A549 (cell line): ENCODE measurements around the gene GNAI2. TPM values are rescaled to one million over a fixed set of nuclear protein-coding genes. Genes with fewer than 3 reads are reported as not detected.
A peak's percentile ranks its signal among the peaks of the same experiment; 100 is the strongest.

Source experiments
- ATAC-seq, 2 experiments: fragments of 200-7000 bp in 1 of 2; fragments of >200 bp in 1 of 2; cut with Nextera tagmentation in 1 of 2; cut with Tn5 transposase in 1 of 2; 3 replicates each; pipeline versions ENCODE4 v1.8.0 to v1.9.1; 2018 to 2020; ENCODE audit warnings: mild to moderate bottlenecking in 1 of 2, moderate library complexity in 1 of 2
- CTCF ChIA-PET: fragments of 300-600 bp; sonication (Branson Sonifier 250); formaldehyde crosslinking; extraction: SDS; loops from one replicate; lab custom pipeline; 2021; ENCODE audit warnings: antibody characterized with exemption, inconsistent platforms; lab: Yijun Ruan, JAX
- POLR2A ChIA-PET: fragments of 350-600 bp; formaldehyde crosslinking; extraction: SDS; loops from one replicate; lab custom pipeline; 2021; ENCODE audit warnings: antibody characterized with exemption, inconsistent platforms; lab: Yijun Ruan, JAX
- DNase-seq, 2 experiments: peaks; one replicate each; pipeline versions ENCODE4 v3.0.0 to v3.0.0-alpha.2; 2011 to 2016; ENCODE audit warnings: low read depth in 1 of 2, low spot score in 1 of 2
- FAIRE-seq: peaks from 2 replicates; lab custom pipeline; 2011; peaks lifted over from hg19 to GRCh38; lab: Jason Lieb, UNC
- H3K27ac ChIP-seq, 2 experiments: fragments of >200 bp; sonication (Bioruptor Twin); formaldehyde crosslinking; 3 replicates each; pipeline ENCODE4 v1.5.1; 2016 to 2017
- H3K4me1 ChIP-seq: fragments of >200 bp; sonication (Bioruptor Twin); formaldehyde crosslinking; 3 replicates; pipeline ENCODE4 v1.6.1; 2016
- H3K4me2 ChIP-seq: fragments of >200 bp; sonication (Bioruptor Twin); formaldehyde crosslinking; 3 replicates; pipeline ENCODE4 v1.6.1; 2016
- H3K4me3 ChIP-seq: fragments of >200 bp; sonication (Bioruptor Twin); formaldehyde crosslinking; 3 replicates; pipeline ENCODE4 v1.5.1; 2016
- H3K9me3 ChIP-seq: fragments of >200 bp; sonication (Bioruptor Twin); formaldehyde crosslinking; 3 replicates; pipeline ENCODE4 v1.6.1; 2016
- CEBPB ChIP-seq, 2 experiments: fragments of >200 bp in 1 of 2; sonication (Bioruptor Twin) in 1 of 2; formaldehyde crosslinking in 1 of 2; IDR thresholded peaks; 2 replicates each; pipeline ENCODE4 v1.6.1; 2012 to 2016
- CHD2 ChIP-seq: fragments of 150-350 bp; IDR thresholded peaks from 2 replicates; pipeline ENCODE4 v1.6.1; 2014; ENCODE audit warnings: low read length; ENCODE audit not compliant: partially characterized antibody
- CTCF ChIP-seq: fragments of >200 bp; sonication (Bioruptor Twin); formaldehyde crosslinking; IDR thresholded peaks from 3 replicates; pipeline ENCODE4 v1.5.1; 2016
- EP300 ChIP-seq, 2 experiments: fragments of >200 bp; sonication (Bioruptor Twin); formaldehyde crosslinking; IDR thresholded peaks; 2 replicates in 1 of 2; 3 replicates in 1 of 2; pipeline ENCODE4 v1.6.1; 2016 to 2017
- FOSB ChIP-seq: fragments of 250-450 bp; sonication (Bioruptor Pico); IDR thresholded peaks from 2 replicates; pipeline ENCODE4 v1.5.0; 2020; ENCODE audit warnings: mild to moderate bottlenecking, moderate library complexity
- FOXS1 ChIP-seq: fragments of 250-450 bp; sonication (Bioruptor Pico); IDR thresholded peaks from 2 replicates; pipeline ENCODE4 v1.5.0; 2020; ENCODE audit warnings: mild to moderate bottlenecking, moderate library complexity
- HES2 ChIP-seq: fragments of >200 bp; sonication (Bioruptor Twin); formaldehyde crosslinking; IDR thresholded peaks from 2 replicates; pipeline ENCODE4 v1.6.1; 2016
- JUN ChIP-seq, 2 experiments: fragments of >200 bp; sonication (Bioruptor Twin); formaldehyde crosslinking; IDR thresholded peaks; 2 replicates in 1 of 2; 3 replicates in 1 of 2; pipeline ENCODE4 v1.6.1; 2016 to 2017
- JUNB ChIP-seq: fragments of >200 bp; sonication (Bioruptor Twin); formaldehyde crosslinking; IDR thresholded peaks from 2 replicates; pipeline ENCODE4 v1.6.1; 2016
- KDM1A ChIP-seq: fragments of 200-600 bp; sonication (generic); IDR thresholded peaks from 2 replicates; pipeline ENCODE4 v1.6.1; 2016; ENCODE audit warnings: low read depth, mild to moderate bottlenecking
- KDM5A ChIP-seq: fragments of 200-600 bp; sonication (generic); IDR thresholded peaks from 2 replicates; pipeline ENCODE4 v1.6.1; 2016; ENCODE audit warnings: antibody characterized with exemption, mild to moderate bottlenecking
- MAZ ChIP-seq: fragments of 150-350 bp; IDR thresholded peaks from 2 replicates; pipeline ENCODE4 v1.6.1; 2014; ENCODE audit warnings: antibody characterized with exemption, low read depth, low read length, borderline replicate concordance
- MYC ChIP-seq: IDR thresholded peaks from 2 replicates; pipeline ENCODE4 v1.6.1; 2012; ENCODE audit warnings: mild to moderate bottlenecking, inconsistent platforms, low read length, improper control_type of control experiment, borderline replicate concordance
- NFE2L2 ChIP-seq: fragments of 150-350 bp; conservative IDR thresholded peaks from 2 replicates; pipeline ENCODE4 v1.6.1; 2014; ENCODE audit warnings: low read length
- NR3C1 ChIP-seq: fragments of >200 bp; sonication (Bioruptor Twin); formaldehyde crosslinking; IDR thresholded peaks from 3 replicates; pipeline ENCODE4 v1.6.1; 2017
- PBX3 ChIP-seq: IDR thresholded peaks from 2 replicates; pipeline ENCODE4 v1.6.1; 2012
- PHF8 ChIP-seq: fragments of 200-600 bp; sonication (generic); IDR thresholded peaks from 2 replicates; pipeline ENCODE4 v1.6.1; 2016; ENCODE audit warnings: low read depth, mild to moderate bottlenecking, antibody characterized with exemption, moderate library complexity, borderline replicate concordance
- POLR2AphosphoS2 ChIP-seq: conservative IDR thresholded peaks from 2 replicates; pipeline ENCODE4 v1.6.1; 2012; ENCODE audit warnings: low read length, improper control_type of control experiment, inconsistent platforms
- RAD21 ChIP-seq, 2 experiments: fragments of >200 bp in 1 of 2; sonication (Bioruptor Twin) in 1 of 2; formaldehyde crosslinking in 1 of 2; IDR thresholded peaks in 1 of 2; conservative IDR thresholded peaks in 1 of 2; 2 replicates in 1 of 2; 3 replicates in 1 of 2; pipeline ENCODE4 v1.6.1; 2012 to 2018; ENCODE audit warnings: inconsistent platforms in 1 of 2
- RNF2 ChIP-seq: fragments of 200-600 bp; sonication (generic); IDR thresholded peaks from 2 replicates; pipeline ENCODE4 v1.6.1; 2016; ENCODE audit warnings: low read depth, mild to moderate bottlenecking, antibody characterized with exemption, moderate library complexity, borderline replicate concordance
- TP53 ChIP-seq: fragments of 250-450 bp; sonication (Bioruptor Pico); IDR thresholded peaks from 2 replicates; pipeline ENCODE4 v1.5.0; 2021; ENCODE audit warnings: mild to moderate bottlenecking, moderate library complexity
- ZC3H11A ChIP-seq: fragments of 450-650 bp; IDR thresholded peaks from 2 replicates; pipeline ENCODE4 v1.6.1; 2014; ENCODE audit warnings: antibody characterized with exemption, mild to moderate bottlenecking
- WGBS: methylation state at CpG from one replicate; pipeline ENCODE4 v1.1.6; 2017; ENCODE audit errors: missing lambda C conversion rate; 5-methylcytosine and 5-hydroxymethylcytosine counted together
- polyA plus RNA-seq, 4 experiments: library from polyadenylated mRNA; depleted of rRNA in 3 of 4; stranded (reverse); fragments of >200 nt; fragmentation: RNase III in 1 of 4; extraction: RNeasy Plus Mini Kit Qiagen cat#74134 plus additional on column Dnase treatment in 1 of 4; gene quantifications; 2 replicates in 3 of 4; 3 replicates in 1 of 4; pipeline ENCODE4 v1.2.3, GENCODE V29; 2011 to 2017

GNAI2 gene
- polyA plus RNA-seq, 2 of the 4 experiments (the other 2 are of a cell fraction), result 47.4 to 67.8 TPM

- TF ChIP-seq HES2 (no peak), FOXS1 (CRISPR knock-in tag) (no peak)
- TF ChIP-seq, all 56 proteins: peak for 10
Measured at GRCh38 chr3:50292159-50293078, 56.4 kb downstream of the GNAI2 start, which contains the start of gene IFRD2 (continued).

GRCh38 chr3:50293079-50293801 lies 57.2 kb downstream of the GNAI2 start:
- no peaks in the 10 kb centered on the region for H3K9me3 ChIP-seq
- POLR2A ChIA-PET, result interaction anchor here (1.1 to 1.3 kb wide), 2 partner anchors 21 to 47 kb away, joined by 3 to 4 read pairs; no protein-coding TSS in a partner anchor
- TF ChIP-seq KDM5A, result no peak
- no peak for TF ChIP-seq EP300 (IDR thresholded peaks at IDR 0.05)
- TF ChIP-seq FOSB (CRISPR knock-in tag), result no peak
- TF ChIP-seq CEBPB (IDR thresholded peaks at IDR 0.05), result no peak
- no peak for TF ChIP-seq MAZ
- no peak for TF ChIP-seq PBX3
- no peak for TF ChIP-seq RAD21 (conservative IDR thresholded peaks at IDR 0.05 in 1 of 2, IDR thresholded peaks at IDR 0.05 in 1 of 2)
- no peak for TF ChIP-seq NR3C1
- no peak for TF ChIP-seq RNF2
- TF ChIP-seq MYC, result no peak
- peak overlapping the region; percentile 79 to 89 for H3K27ac ChIP-seq
- H3K4me1 ChIP-seq, result peaks cover 17% of the 10 kb centered on the region; the same call in 2 of the 3 replicates
- FAIRE-seq (no peak), ATAC-seq (no peak), DNase-seq (no peak)
- CTCF ChIA-PET, result interaction anchor here (1.0 to 2.0 kb wide), 6 partner anchors 9 to 68 kb away, joined by 3 to 7 read pairs (median 4); no protein-coding TSS in a partner anchor
- H3K4me3 ChIP-seq, result peak overlapping the region; percentile 87; the same call in 2 of the 3 replicates
- H3K4me2 ChIP-seq, result peak overlapping the region; percentile 87
- WGBS, result 47% methylated on average over 5 of the region's 12 CpGs

- Histone ChIP-seq H3K4me3 (no peak overlapping the region), H3K9me3 (no peaks in the 10 kb centered on the region), H3K4me1 (peaks cover 21% of the 10 kb centered on the region; the same call in 2 of the 3 replicates), H3K27ac (no peak overlapping the region), H3K4me2 (no peak overlapping the region)
- ATAC-seq (no peak), FAIRE-seq (no peak), DNase-seq (no peak)
- POLR2A ChIA-PET, result no interaction called here
- CTCF ChIA-PET, result interaction anchor here (0.6 to 1.5 kb wide), 3 partner anchors 15 to 34 kb away, joined by 3 to 5 read pairs (median 3); no protein-coding TSS in a partner anchor
- WGBS, result 91% methylated on average over 4 of the region's 4 CpGs
- TF ChIP-seq KDM1A, result no peak
- no peak for TF ChIP-seq ZC3H11A
- no peak for TF ChIP-seq JUNB
- no peak for TF ChIP-seq NFE2L2
- TF ChIP-seq CHD2, result no peak
- TF ChIP-seq PHF8, result no peak
- no peak for TF ChIP-seq POLR2AphosphoS2
- TF ChIP-seq FOXS1 (CRISPR knock-in tag), result no peak
- TF ChIP-seq JUN (IDR thresholded peaks at IDR 0.05), result no peak
- TF ChIP-seq TP53 (CRISPR knock-in tag), result no peak
- no peak for TF ChIP-seq CTCF
Measured at GRCh38 chr3:50294089-50294488, 58.1 kb downstream of the GNAI2 start.
